Esophagus squamous epithelium (tissue), 5 donors: ENCODE data around the gene KCNQ1. TPM values are rescaled to one million over a fixed set of nuclear protein-coding genes. Genes with fewer than 3 reads are reported as not detected.

Experiments used
- DNase-seq: peaks from one replicate; lab custom pipeline; 2025; lab: John Stamatoyannopoulos, UW
- H3K27ac ChIP-seq, 4 donors: fragments of 200-600 bp; sonication (generic); one replicate each; pipeline ENCODE4 v1.5.1; 2016 to 2019; ENCODE audit warnings: mild to moderate bottlenecking in 1 of 4
- H3K27me3 ChIP-seq, 4 donors: fragments of 200-600 bp; sonication (generic); 1 replicate in 3 of 4; 2 replicates in 1 of 4; pipeline versions ENCODE4 v1.5.1 to v1.6.0; 2017 to 2021; ENCODE audit warnings: antibody characterized with exemption in 1 of 4
- H3K36me3 ChIP-seq, 3 donors: fragments of 200-600 bp; sonication (generic); one replicate each; pipeline ENCODE4 v1.5.1; 2016 to 2019
- H3K4me1 ChIP-seq, 3 donors: fragments of 200-600 bp; sonication (generic); one replicate each; pipeline ENCODE4 v1.5.1; 2017 to 2019
- H3K4me3 ChIP-seq, 4 donors: fragments of 200-600 bp; sonication (generic); 1 replicate in 3 of 4; 2 replicates in 1 of 4; pipeline ENCODE4 v1.5.1; 2016 to 2019; ENCODE audit warnings: mild to moderate bottlenecking in 2 of 4, moderate library complexity in 1 of 4
- H3K9me3 ChIP-seq, 3 donors: fragments of 200-600 bp; sonication (generic); one replicate each; pipeline ENCODE4 v1.5.1; 2016 to 2019
- CTCF ChIP-seq, 6 experiments: fragments of 450-650 bp in 4 of 6; fragments of 200-600 bp in 2 of 6; sonication (generic) in 2 of 6; IDR thresholded peaks; one replicate each; pipeline ENCODE4 v1.5.1; 2016 to 2019; ENCODE audit warnings: antibody characterized with exemption in 6 of 6, mild to moderate bottlenecking in 4 of 6, moderate library complexity in 4 of 6
- POLR2A ChIP-seq, 4 donors: fragments of 450-650 bp; IDR thresholded peaks; one replicate each; pipeline ENCODE4 v1.6.1; 2017; ENCODE audit warnings: antibody characterized with exemption in 4 of 4, mild to moderate bottlenecking in 4 of 4, moderate library complexity in 3 of 4
- WGBS, 2 donors: methylation state at CpG; one replicate each; pipeline ENCODE4 v1.1.5; 2018; 5-methylcytosine and 5-hydroxymethylcytosine counted together
- intact Hi-C: fragments of 100-400 bp; cut with DNase I; formaldehyde crosslinking; loops from one replicate; pipeline ENCODE4 v1.15.0; 2022
- total RNA-seq, 4 donors: library from RNA; depleted of rRNA; stranded (reverse); fragments of >200 nt; gene quantifications; one replicate each; pipeline ENCODE4 v1.1.0, GENCODE V29; 2016
- donor health status: DM: yes; HTN: yes; CAD: no.

The KCNQ1 gene
- total RNA-seq, 4 donors from 2014 or later, result 0.61 to 3.1 (median 0.72) TPM

GRCh38 chr11:2442589-2442988 lies 2.2 kb upstream of the KCNQ1 start:
- Histone ChIP-seq H3K27me3 (peaks cover 0 to 83% (median 0%) of the 10 kb centered on the region in 4 donors), H3K4me1 (peaks cover 20 to 36% (median 20%) of the 10 kb centered on the region in 3 donors), H3K9me3 (no peaks in the 10 kb centered on the region), H3K27ac (no peak overlapping the region), H3K4me3 (no peak overlapping the region), H3K36me3 (no peaks in the 10 kb centered on the region)
- TF ChIP-seq CTCF (IDR thresholded peaks at IDR 0.05) (no peak), POLR2A (IDR thresholded peaks at IDR 0.05) (no peak)
- WGBS, 2 donors, result 71 to 86% methylated on average over 2 of the region's 2 CpGs
- intact Hi-C loops, result no loop called here
- DNase-seq, result no peak

GRCh38 chr11:2443406-2443805 lies 1.4 kb upstream of the KCNQ1 start:
- peaks cover 20 to 40% (median 20%) of the 10 kb centered on the region in 3 donors for H3K4me1 ChIP-seq
- no peak for DNase-seq
- H3K9me3 ChIP-seq, result no peaks in the 10 kb centered on the region
- no peak overlapping the region for H3K4me3 ChIP-seq
- TF ChIP-seq POLR2A (IDR thresholded peaks at IDR 0.05), result no peak
- no peak for TF ChIP-seq CTCF (IDR thresholded peaks at IDR 0.05)
- intact Hi-C loops, result no loop called here
- 60 to 62% methylated on average over 1 to 8 of the region's 11 CpGs for WGBS, 2 donors
- peaks cover 0 to 83% (median 0%) of the 10 kb centered on the region in 4 donors for H3K27me3 ChIP-seq
- no peak overlapping the region for H3K27ac ChIP-seq
- no peaks in the 10 kb centered on the region for H3K36me3 ChIP-seq

GRCh38 chr11:2443881-2444820 lies 657 bp upstream of the KCNQ1 start, which contains the start of gene TRPM5:
Gene TRPM5 (minus strand): TSS chr11:2444514. CDS start chr11:2423036, 21,478 bp downstream.
- peaks cover 0 to 88% (median 0%) of the 10 kb centered on the region in 4 donors for H3K27me3 ChIP-seq
- H3K4me1 ChIP-seq, result peaks cover 20 to 40% (median 20%) of the 10 kb centered on the region in 3 donors
- no peak for DNase-seq
- intact Hi-C loops, result no loop called here
- H3K9me3 ChIP-seq, result no peaks in the 10 kb centered on the region
- peak within 1 kb of the TSS; percentile 9 to 66 (median 36) for H3K4me3 ChIP-seq
- H3K27ac ChIP-seq, result no peak within 1 kb of the TSS
- 0% methylated on average over 6 of the region's 64 CpGs; no CpG with 5 or more reads in 1 of the 2 donors for WGBS, 2 donors
- TF ChIP-seq CTCF (IDR thresholded peaks at IDR 0.05) (no peak), POLR2A (IDR thresholded peaks at IDR 0.05) (no peak)
- H3K36me3 ChIP-seq, result no peaks in the 10 kb centered on the region

GRCh38 chr11:2445746-2446551 lies 1.1 kb downstream of the KCNQ1 start:
- DNase-seq, result no peak
- TF ChIP-seq CTCF (IDR thresholded peaks at IDR 0.05), result no peak
- TF ChIP-seq POLR2A (IDR thresholded peaks at IDR 0.05), result no peak
- WGBS, 2 donors, result 28 to 47% methylated on average over 8 to 9 of the region's 23 CpGs
- Histone ChIP-seq H3K27ac (no peak overlapping the region), H3K36me3 (no peaks in the 10 kb centered on the region), H3K9me3 (no peaks in the 10 kb centered on the region), H3K4me1 (peaks cover 20 to 40% (median 20%) of the 10 kb centered on the region in 3 donors), H3K4me3 (peak overlapping the region in 3 of 4 donors; percentile 26 to 66 (median 45)), H3K27me3 (peaks cover 0 to 91% (median 0%) of the 10 kb centered on the region in 4 donors)
- intact Hi-C loops, result no loop called here
